Lung (tissue), 12 donors: ENCODE data around the gene BMERB1. TPM values are rescaled to one million over a fixed set of nuclear protein-coding genes. Genes with fewer than 3 reads are reported as not detected.
"Not testable (repeated sequence)": the region's sequence is repeated elsewhere in the genome, so short reads cannot be mapped to it uniquely, and the experiment has no call there.

Experiments used
- ATAC-seq: fragments of 200-7000 bp; cut with Tn5 transposase; one replicate; pipeline ENCODE4 v1.9.1; 2020; ENCODE audit warnings: moderate number of reproducible peaks; ENCODE audit not compliant: insufficient read depth, low FRiP score
- DNase-seq, 3 donors: peaks; one replicate each; pipeline ENCODE4 v3.0.0-alpha.2; 2013 to 2017
- H3K27ac ChIP-seq, 2 donors: one replicate each; pipeline ENCODE4 v1.5.1; 2013; ENCODE audit warnings: mild to moderate bottlenecking in 2 of 2, moderate library complexity in 2 of 2, control low read depth in 1 of 2, inconsistent platforms in 1 of 2, low read depth in 1 of 2, low read length in 1 of 2
- H3K27me3 ChIP-seq, 3 donors: one replicate each; pipeline ENCODE4 v1.5.1; 2013; ENCODE audit warnings: low read length in 2 of 3; ENCODE audit not compliant: control insufficient read depth in 3 of 3, insufficient read depth in 3 of 3
- H3K36me3 ChIP-seq, 4 donors: one replicate each; pipeline ENCODE4 v1.5.1; 2013; ENCODE audit warnings: low read length in 4 of 4, mild to moderate bottlenecking in 1 of 4, moderate library complexity in 1 of 4; ENCODE audit not compliant: control insufficient read depth in 4 of 4, insufficient read depth in 4 of 4
- H3K4me1 ChIP-seq, 5 donors: one replicate each; pipeline ENCODE4 v1.5.1; 2013; ENCODE audit warnings: low read length in 5 of 5, mild to moderate bottlenecking in 2 of 5, moderate library complexity in 1 of 5; ENCODE audit not compliant: control insufficient read depth in 5 of 5, insufficient read depth in 5 of 5
- H3K4me3 ChIP-seq: one replicate; pipeline ENCODE4 v1.5.1; 2013; ENCODE audit warnings: mild to moderate bottlenecking, control low read depth, moderate library complexity
- H3K9ac ChIP-seq, 2 donors: one replicate each; pipeline ENCODE4 v1.5.1; 2013; ENCODE audit warnings: low read length in 2 of 2, control low read depth in 1 of 2; ENCODE audit not compliant: insufficient read depth in 1 of 2
- H3K9me3 ChIP-seq, 4 donors: one replicate each; pipeline ENCODE4 v1.5.1; 2013; ENCODE audit warnings: low read length in 3 of 4, mild to moderate bottlenecking in 1 of 4, moderate library complexity in 1 of 4; ENCODE audit not compliant: control insufficient read depth in 4 of 4, insufficient read depth in 3 of 4
- WGBS, 2 donors: extraction: QIAGEN DNeasy Blood & Tissue Kit; methylation state at CpG; one replicate each; pipeline ENCODE4 v1.1.7; 2013; 5-methylcytosine and 5-hydroxymethylcytosine counted together
- polyA plus RNA-seq, 2 donors: library from polyadenylated mRNA; stranded (reverse); fragments of 200-250 nt; gene quantifications; one replicate each; pipeline ENCODE4 v1.2.1, GENCODE V29; 2013
- total RNA-seq, 2 donors: library from RNA; depleted of rRNA in 1 of 2; stranded (reverse); fragments of >200 nt in 1 of 2; gene quantifications; one replicate each; pipeline ENCODE4 v1.2.1, GENCODE V29; 2014 to 2021
- TF ChIP-seq, protein P1 (sequence below): IDR thresholded peaks from 2 replicates; pipeline ENCODE4 v1.5.1; 2012; ENCODE audit warnings: mild to moderate bottlenecking; ENCODE audit errors: control extremely low read depth, extremely low read depth
- donor health status: control.
- donor health status: control.
- donor health status: Bipolar disorder and iron deficiency.
- donor health status: healthy.
- donor health status: DM: yes; HTN: yes; CAD: no.

BMERB1 gene
- total and polyA plus RNA-seq, 4 donors = 5.6 to 17.5 (median 7.9) TPM

GRCh38 chr16:15606518-15607220, 172.3 kb downstream of the BMERB1 start:
- Histone ChIP-seq H3K27me3 (no peaks in the 10 kb centered on the region), H3K4me1 (peaks cover 0 to 5% (median 0%) of the 10 kb centered on the region in 5 donors), H3K9me3 (no peaks in the 10 kb centered on the region), H3K36me3 (peaks cover 22 to 73% (median 47%) of the 10 kb centered on the region in 4 donors), H3K9ac (no peak overlapping the region), H3K27ac (peak overlapping the region in 1 of 2 donors; percentile 26), H3K4me3 (no peak overlapping the region)
- DNase-seq (no peak), ATAC-seq (no peak)
- TF ChIP-seq, protein P1, sequence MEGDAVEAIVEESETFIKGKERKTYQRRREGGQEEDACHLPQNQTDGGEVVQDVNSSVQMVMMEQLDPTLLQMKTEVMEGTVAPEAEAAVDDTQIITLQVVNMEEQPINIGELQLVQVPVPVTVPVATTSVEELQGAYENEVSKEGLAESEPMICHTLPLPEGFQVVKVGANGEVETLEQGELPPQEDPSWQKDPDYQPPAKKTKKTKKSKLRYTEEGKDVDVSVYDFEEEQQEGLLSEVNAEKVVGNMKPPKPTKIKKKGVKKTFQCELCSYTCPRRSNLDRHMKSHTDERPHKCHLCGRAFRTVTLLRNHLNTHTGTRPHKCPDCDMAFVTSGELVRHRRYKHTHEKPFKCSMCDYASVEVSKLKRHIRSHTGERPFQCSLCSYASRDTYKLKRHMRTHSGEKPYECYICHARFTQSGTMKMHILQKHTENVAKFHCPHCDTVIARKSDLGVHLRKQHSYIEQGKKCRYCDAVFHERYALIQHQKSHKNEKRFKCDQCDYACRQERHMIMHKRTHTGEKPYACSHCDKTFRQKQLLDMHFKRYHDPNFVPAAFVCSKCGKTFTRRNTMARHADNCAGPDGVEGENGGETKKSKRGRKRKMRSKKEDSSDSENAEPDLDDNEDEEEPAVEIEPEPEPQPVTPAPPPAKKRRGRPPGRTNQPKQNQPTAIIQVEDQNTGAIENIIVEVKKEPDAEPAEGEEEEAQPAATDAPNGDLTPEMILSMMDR = no peak
- WGBS, 2 donors = 94% methylated on average over 5 of the region's 5 CpGs

- not testable (repeated sequence) for H3K9me3 ChIP-seq, H3K27me3 ChIP-seq, ATAC-seq, H3K4me1 ChIP-seq, H3K4me3 ChIP-seq, H3K9ac ChIP-seq, DNase-seq
- Histone ChIP-seq H3K27ac (peak overlapping the region in 1 of 2 donors; percentile 84), H3K36me3 (peaks cover 23 to 73% (median 49%) of the 10 kb centered on the region in 4 donors)
- 88% methylated on average over 12 of the region's 12 CpGs for WGBS, 2 donors
These were observed 172.9 kb downstream of the BMERB1 start for GRCh38 chr16:15607221-15607699.

GRCh38 chr16:15607700-15608396, 173.5 kb downstream of the BMERB1 start:
- WGBS, 2 donors = 64 to 82% methylated on average over 12 to 13 of the region's 13 CpGs
- no peak overlapping the region for H3K9ac ChIP-seq

More at GRCh38 chr16:15607700-15608396, 173.5 kb downstream of the BMERB1 start:
- ATAC-seq (no peak), DNase-seq (no peak)
- H3K4me1 ChIP-seq = peaks cover 0 to 5% (median 0%) of the 10 kb centered on the region in 5 donors
- no peaks in the 10 kb centered on the region for H3K9me3 ChIP-seq
- H3K27ac ChIP-seq = peak overlapping the region in 1 of 2 donors; percentile 84
- TF ChIP-seq, protein P1 = no peak
- peaks cover 29 to 74% (median 50%) of the 10 kb centered on the region in 4 donors for H3K36me3 ChIP-seq
- no peak overlapping the region for H3K4me3 ChIP-seq
- no peaks in the 10 kb centered on the region for H3K27me3 ChIP-seq
